ENCODE results near the gene CCNQ. TPM values are rescaled to one million over a fixed set of nuclear protein-coding genes. Genes with fewer than 3 reads are reported as not detected.

The CCNQ gene
- total and polyA plus RNA-seq, 2 donors (not counting 3 experiments of a cell fraction or from before 2014, with no cell fraction given) = 21.3 to 37.0 TPM

DNA sequence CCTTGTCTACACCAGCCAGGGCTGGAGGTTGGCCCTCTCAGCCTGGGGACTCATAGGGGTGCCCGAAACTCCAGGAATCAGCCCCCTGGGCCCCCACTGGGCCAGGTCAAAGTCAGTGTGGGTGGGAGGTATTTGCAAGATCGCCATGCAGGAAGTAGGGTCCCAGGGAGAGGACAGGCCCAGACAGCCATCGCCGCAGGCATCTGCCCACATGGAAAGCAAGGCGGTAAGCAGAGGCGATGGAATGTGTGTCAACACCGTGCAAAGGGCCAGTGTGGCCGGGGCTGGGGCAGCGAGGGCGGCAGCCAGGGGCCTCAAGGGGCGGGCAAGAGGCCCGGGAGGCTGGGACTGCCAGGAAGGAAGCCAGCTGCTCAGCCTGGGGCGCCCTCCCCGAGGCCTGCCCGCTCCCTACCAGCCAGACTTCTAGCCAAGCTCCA lies 28.8 kb upstream of the CCNQ start:
- no peaks in the 10 kb centered on the region for H3K36me3 ChIP-seq (ENCODE audit: control insufficient read depth in 2 of 2, extremely low read depth in 1 of 2, insufficient read depth in 2 of 2, low read length in 2 of 2)
- no peak overlapping the region for H3K27ac ChIP-seq (ENCODE audit: insufficient read depth, low read depth, low read length)
- no TSS peak for BruUV-seq (replicated peaks)
- TF ChIP-seq, protein P1, sequence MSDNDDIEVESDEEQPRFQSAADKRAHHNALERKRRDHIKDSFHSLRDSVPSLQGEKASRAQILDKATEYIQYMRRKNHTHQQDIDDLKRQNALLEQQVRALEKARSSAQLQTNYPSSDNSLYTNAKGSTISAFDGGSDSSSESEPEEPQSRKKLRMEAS (IDR thresholded peaks at IDR 0.05; ENCODE audit: insufficient read depth, insufficient read length) = no peak
- dilution Hi-C loops (cut with MboI; ENCODE audit: extremely low pct_ligation_motif_present, low sequenced_read_pairs) (no loop called here), intact Hi-C loops (cut with micrococcal nuclease) (no loop called here)
- no peaks in the 10 kb centered on the region for H3K9me3 ChIP-seq (replicated peaks; ENCODE audit: control insufficient read depth, insufficient read depth, low read length)
- H3K79me2 ChIP-seq (ENCODE audit: control insufficient read depth, insufficient read depth, low read length) = no peaks in the 10 kb centered on the region
- no peak overlapping the region for H2AFZ ChIP-seq (ENCODE audit: low read depth, low read length)
- ChIA-PET POLR2A (no interaction called here), CTCF (no interaction called here)
- DNase-seq (ENCODE audit: low read depth, low spot score) (no peak), FAIRE-seq (no peak)
- H4K20me1 ChIP-seq (replicated peaks; ENCODE audit: control insufficient read depth, extremely low read depth, insufficient read depth, low read length) = no peaks in the 10 kb centered on the region
- no peak overlapping the region for H3K4me3 ChIP-seq (replicated peaks in 1 of 3; ENCODE audit: insufficient read depth in 1 of 3, low read depth in 1 of 3, low read length in 3 of 3)
- H3K9ac ChIP-seq (replicated peaks; ENCODE audit: extremely low read depth, insufficient read depth, low read length) = no peak overlapping the region
- no peaks in the 10 kb centered on the region for H3K4me1 ChIP-seq (ENCODE audit: control insufficient read depth, extremely low read depth, insufficient read depth, low read length)
- peaks cover 0 to 1% of the 10 kb centered on the region in 2 experiments for H3K27me3 ChIP-seq (ENCODE audit: control insufficient read depth in 2 of 2, insufficient read depth in 2 of 2, low read length in 2 of 2)
- H3K4me2 ChIP-seq (ENCODE audit: insufficient read depth, low read length) = no peak overlapping the region
- no peaks in the 10 kb centered on the region for H3K9me1 ChIP-seq (replicated peaks; ENCODE audit: control insufficient read depth, extremely low read depth, insufficient read depth, low read length)

- Histone ChIP-seq H3K9me3 (replicated peaks; ENCODE audit: control insufficient read depth, insufficient read depth, low read length) (no peaks in the 10 kb centered on the region), H3K9me1 (replicated peaks; ENCODE audit: control insufficient read depth, extremely low read depth, insufficient read depth, low read length) (no peaks in the 10 kb centered on the region), H3K36me3 (ENCODE audit: control insufficient read depth in 2 of 2, extremely low read depth in 1 of 2, insufficient read depth in 2 of 2, low read length in 2 of 2) (no peaks in the 10 kb centered on the region), H3K4me2 (ENCODE audit: insufficient read depth, low read length) (no peak overlapping the region), H3K27me3 (ENCODE audit: control insufficient read depth in 2 of 2, insufficient read depth in 2 of 2, low read length in 2 of 2) (peaks cover 0 to 1% of the 10 kb centered on the region in 2 experiments), H3K9ac (replicated peaks; ENCODE audit: extremely low read depth, insufficient read depth, low read length) (no peak overlapping the region), H3K4me3 (replicated peaks in 1 of 3; ENCODE audit: insufficient read depth in 1 of 3, low read depth in 1 of 3, low read length in 3 of 3) (no peak overlapping the region), H4K20me1 (replicated peaks; ENCODE audit: control insufficient read depth, extremely low read depth, insufficient read depth, low read length) (no peaks in the 10 kb centered on the region), H3K79me2 (ENCODE audit: control insufficient read depth, insufficient read depth, low read length) (no peaks in the 10 kb centered on the region), H3K27ac (ENCODE audit: insufficient read depth, low read depth, low read length) (no peak overlapping the region), H2AFZ (ENCODE audit: low read depth, low read length) (no peak overlapping the region), H3K4me1 (ENCODE audit: control insufficient read depth, extremely low read depth, insufficient read depth, low read length) (no peaks in the 10 kb centered on the region)
- intact Hi-C loops (cut with micrococcal nuclease) (no loop called here), dilution Hi-C loops (cut with MboI; ENCODE audit: extremely low pct_ligation_motif_present, low sequenced_read_pairs) (no loop called here)
- DNase-seq (ENCODE audit: low read depth, low spot score) (no peak), FAIRE-seq (no peak)
- no TSS peak for BruUV-seq (replicated peaks)
- TF ChIP-seq POLR2A (IDR thresholded peaks at IDR 0.05; ENCODE audit: low read depth, low read length) (no peak), EZH2 (IDR thresholded peaks at IDR 0.05; ENCODE audit: borderline replicate concordance, low read depth, low read length, severe bottlenecking) (no peak), GATA2 (IDR thresholded peaks at IDR 0.05; ENCODE audit: insufficient read depth, insufficient read length, low read depth, low read length) (no peak), JUN (IDR thresholded peaks at IDR 0.05; ENCODE audit: borderline replicate concordance, insufficient read depth, insufficient read length, low read depth) (no peak), POLR2AphosphoS5 (IDR thresholded peaks at IDR 0.05; ENCODE audit: insufficient read depth, low read depth, low read length) (no peak), MYC (IDR thresholded peaks at IDR 0.05; ENCODE audit: low read depth, low read length) (no peak), FOS (IDR thresholded peaks at IDR 0.05; ENCODE audit: borderline replicate concordance, insufficient read depth, low read length) (no peak)
- TF ChIP-seq, protein P2, sequence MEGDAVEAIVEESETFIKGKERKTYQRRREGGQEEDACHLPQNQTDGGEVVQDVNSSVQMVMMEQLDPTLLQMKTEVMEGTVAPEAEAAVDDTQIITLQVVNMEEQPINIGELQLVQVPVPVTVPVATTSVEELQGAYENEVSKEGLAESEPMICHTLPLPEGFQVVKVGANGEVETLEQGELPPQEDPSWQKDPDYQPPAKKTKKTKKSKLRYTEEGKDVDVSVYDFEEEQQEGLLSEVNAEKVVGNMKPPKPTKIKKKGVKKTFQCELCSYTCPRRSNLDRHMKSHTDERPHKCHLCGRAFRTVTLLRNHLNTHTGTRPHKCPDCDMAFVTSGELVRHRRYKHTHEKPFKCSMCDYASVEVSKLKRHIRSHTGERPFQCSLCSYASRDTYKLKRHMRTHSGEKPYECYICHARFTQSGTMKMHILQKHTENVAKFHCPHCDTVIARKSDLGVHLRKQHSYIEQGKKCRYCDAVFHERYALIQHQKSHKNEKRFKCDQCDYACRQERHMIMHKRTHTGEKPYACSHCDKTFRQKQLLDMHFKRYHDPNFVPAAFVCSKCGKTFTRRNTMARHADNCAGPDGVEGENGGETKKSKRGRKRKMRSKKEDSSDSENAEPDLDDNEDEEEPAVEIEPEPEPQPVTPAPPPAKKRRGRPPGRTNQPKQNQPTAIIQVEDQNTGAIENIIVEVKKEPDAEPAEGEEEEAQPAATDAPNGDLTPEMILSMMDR (IDR thresholded peaks at IDR 0.05; ENCODE audit: extremely low read depth in 1 of 2, insufficient read depth in 1 of 2, low read depth in 1 of 2, low read length in 2 of 2) = no peak
- TF ChIP-seq, protein P1 (IDR thresholded peaks at IDR 0.05; ENCODE audit: insufficient read depth, insufficient read length) = no peak
- ChIA-PET CTCF (no interaction called here), POLR2A (no interaction called here)
Measured at GRCh38 chrX:153626863-153627674, 28.1 kb upstream of the CCNQ start.
